K562 (cell line): ENCODE results near the gene ASB10. TPM values are rescaled to one million over a fixed set of nuclear protein-coding genes. Genes with fewer than 3 reads are reported as not detected.

Source experiments
- ATAC-seq: fragments of 200-7000 bp; cut with Tn5 transposase; 3 replicates; pipeline ENCODE4 v1.9.1; 2020; ENCODE audit warnings: moderate library complexity
- BruUV-seq: library from RNA; stranded (reverse); fragments of 400-500 nt; replicated peaks from 2 replicates; lab custom pipeline; 2021; lab: Mats Ljungman, UMichigan
- CTCF ChIA-PET: fragments of 300-600 bp; formaldehyde crosslinking; extraction: SDS; loops from one replicate; lab custom pipeline; 2021; ENCODE audit warnings: low intra/inter-chr PET ratio; lab: Yijun Ruan, JAX
- POLR2A ChIA-PET: fragments of 300-600, 350-650 bp; sonication (Branson Sonifier 250); formaldehyde crosslinking; extraction: SDS; loops from one replicate; lab custom pipeline; 2021; ENCODE audit warnings: antibody characterized with exemption, inconsistent platforms; lab: Yijun Ruan, JAX
- DNase-seq, 4 experiments: peaks; one replicate each; pipeline versions ENCODE4 v3.0.0 to v3.0.0-alpha.2; 2011 to 2018; ENCODE audit warnings: low spot score in 3 of 4, mixed read lengths in 3 of 4; ENCODE audit errors: extremely low read depth in 1 of 4
- FAIRE-seq: peaks from 2 replicates; lab custom pipeline; 2011; peaks lifted over from hg19 to GRCh38; lab: Jason Lieb, UNC
- H2AFZ ChIP-seq: 2 replicates; pipeline ENCODE4 v1.6.0; 2011; ENCODE audit warnings: low read depth, low read length, control low read depth, inconsistent platforms
- H3K27ac ChIP-seq: fragments of 200-600 bp; 3 replicates; pipeline ENCODE4 v1.8.0; 2011; ENCODE audit warnings: low read depth, mild to moderate bottlenecking, control low read depth, inconsistent platforms, low read length, moderate library complexity, mixed read lengths; ENCODE audit errors: extremely low read depth
- H3K27me3 ChIP-seq, 2 experiments: fragments of 300-600 bp in 1 of 2; 2 replicates in 1 of 2; 3 replicates in 1 of 2; pipeline versions ENCODE4 v1.6.0 to v1.8.0; 2011; ENCODE audit warnings: inconsistent platforms in 2 of 2, low read length in 2 of 2, mild to moderate bottlenecking in 1 of 2, mixed read lengths in 1 of 2, moderate library complexity in 1 of 2; ENCODE audit not compliant: control insufficient read depth in 2 of 2, insufficient read depth in 2 of 2
- H3K36me3 ChIP-seq: fragments of 300-600 bp; 3 replicates; pipeline ENCODE4 v1.8.0; 2011; ENCODE audit warnings: mild to moderate bottlenecking, low read length, inconsistent platforms; ENCODE audit not compliant: control insufficient read depth, insufficient read depth
- H3K4me1 ChIP-seq, 2 experiments: fragments of 200-600 bp in 1 of 2; replicated peaks in 1 of 2; 2 replicates in 1 of 2; 3 replicates in 1 of 2; pipeline versions ENCODE4 v1.5.1 to v1.8.0; 2011; ENCODE audit warnings: inconsistent platforms in 2 of 2, low read length in 2 of 2, mild to moderate bottlenecking in 1 of 2, mixed read lengths in 1 of 2, moderate library complexity in 1 of 2; ENCODE audit not compliant: control insufficient read depth in 2 of 2, insufficient read depth in 2 of 2
- H3K4me2 ChIP-seq: 2 replicates; pipeline ENCODE4 v1.6.1; 2011; ENCODE audit warnings: low read length, control low read depth, inconsistent platforms, mixed read lengths; ENCODE audit not compliant: insufficient read depth
- H3K4me3 ChIP-seq: fragments of 200-600 bp; sonication (generic), shearing (Covaris generic); 2 replicates; pipeline ENCODE4 v1.5.1; 2016; ENCODE audit warnings: control low read depth, inconsistent platforms
- H3K79me2 ChIP-seq: fragments of 200-600 bp; 3 replicates; pipeline ENCODE4 v1.8.0; 2011; ENCODE audit warnings: low read length, inconsistent platforms; ENCODE audit not compliant: control insufficient read depth, insufficient read depth
- H3K9ac ChIP-seq, 2 experiments: 2 replicates each; pipeline versions ENCODE4 v1.6.0 to v1.6.1; 2011; ENCODE audit warnings: low read depth in 2 of 2, low read length in 2 of 2, control low read depth in 1 of 2, inconsistent platforms in 1 of 2, mild to moderate bottlenecking in 1 of 2, mixed read lengths in 1 of 2; ENCODE audit not compliant: insufficient read depth in 1 of 2
- H3K9me1 ChIP-seq: one replicate; pipeline ENCODE4 v1.6.0; 2011; ENCODE audit warnings: inconsistent platforms, mild to moderate bottlenecking, low read length, moderate library complexity; ENCODE audit not compliant: control insufficient read depth, insufficient read depth
- H3K9me3 ChIP-seq: replicated peaks from 2 replicates; pipeline ENCODE4 v1.5.1; 2011; ENCODE audit warnings: low read depth, low read length, inconsistent platforms; ENCODE audit not compliant: control insufficient read depth, insufficient read depth
- H4K20me1 ChIP-seq: replicated peaks from 2 replicates; pipeline ENCODE4 v1.6.1; 2011; ENCODE audit warnings: low read length, inconsistent platforms, mixed read lengths; ENCODE audit not compliant: control insufficient read depth, insufficient read depth
- CBX5 ChIP-seq: IDR thresholded peaks from 2 replicates; pipeline ENCODE4 v1.6.1; 2014; ENCODE audit warnings: low read depth, borderline replicate concordance
- CHD4 ChIP-seq: fragments of 200-600 bp; sonication (generic); IDR thresholded peaks from 3 replicates; pipeline ENCODE4 v1.6.1; 2012; ENCODE audit warnings: low read depth, mild to moderate bottlenecking, mixed read lengths, low read length, inconsistent platforms; ENCODE audit not compliant: insufficient read depth, insufficient replicate concordance, poor library complexity, severe bottlenecking
- DEAF1 ChIP-seq: fragments of 450-650 bp; formaldehyde crosslinking; IDR thresholded peaks from 2 replicates; pipeline ENCODE4 v1.4.0; 2020; ENCODE audit warnings: mild to moderate bottlenecking, moderate library complexity
- EP300 ChIP-seq: IDR thresholded peaks from 2 replicates; pipeline ENCODE4 v1.6.1; 2012; ENCODE audit warnings: low read length, improper control_type of control experiment
- KDM1A ChIP-seq, 2 experiments: fragments of 450-650 bp; IDR thresholded peaks; 2 replicates each; pipeline ENCODE4 v1.6.1; 2016; ENCODE audit warnings: mild to moderate bottlenecking in 2 of 2
- MCM3 ChIP-seq: fragments of 450-650 bp; IDR thresholded peaks from 2 replicates; pipeline ENCODE4 v1.6.1; 2016
- MXI1 ChIP-seq: IDR thresholded peaks from 2 replicates; pipeline ENCODE4 v1.6.1; 2011; ENCODE audit warnings: low read depth, mild to moderate bottlenecking, improper control_type of control experiment, low read length
- WGBS: fragments of 100-300 bp; shearing (Covaris generic); methylation state at CpG from one replicate; pipeline ENCODE4 v1.1.6; 2016; ENCODE audit warnings: low coverage, mixed read lengths; ENCODE audit not compliant: insufficient coverage; ENCODE audit errors: missing lambda C conversion rate; 5-methylcytosine and 5-hydroxymethylcytosine counted together
- in situ Hi-C: fragments of 300-500 bp; cut with MboI; formaldehyde crosslinking; loops from 4 replicates; pipeline ENCODE4 v1.15.0; 2018; ENCODE audit warnings: inconsistent platforms, mixed read lengths
- intact Hi-C: fragments of 100-400 bp; cut with micrococcal nuclease; formaldehyde crosslinking; loops from 2 replicates; pipeline ENCODE4 v1.14.2; 2022
- polyA plus RNA-seq, 8 experiments: library from polyadenylated mRNA; depleted of rRNA in 4 of 8; stranded (reverse) in 5 of 8; unstranded in 3 of 8; fragments of >200 nt; fragmentation: Nextera tagmentation in 2 of 8; fragmentation: Illumina TruSeq in 1 of 8; extraction: Ambion mirVana in 2 of 8; extraction: Trizol in 1 of 8; gene quantifications; 2 replicates each; pipeline versions ENCODE4 v1.2.1 to v1.2.3, GENCODE V29; 2011 to 2014; ENCODE audit warnings: inconsistent platforms in 1 of 8, missing spikeins in 1 of 8
- total RNA-seq, 7 experiments: library from RNA; depleted of rRNA in 6 of 7; stranded (reverse); fragments of >200 nt in 6 of 7; fragmentation: Illumina TruSeq in 2 of 7; extraction: Trizol in 2 of 7; gene quantifications; 2 replicates each; pipeline versions ENCODE4 v1.2.1 to v1.2.3, GENCODE V29; 2011 to 2021; ENCODE audit warnings: low replicate concordance in 1 of 7
- TF ChIP-seq, protein P1 (sequence below), 3 experiments: fragments of 200-800 bp in 1 of 3; fragments of 250-450 bp in 1 of 3; fragments of 450-650 bp in 1 of 3; sonication (Bioruptor Pico) in 1 of 3; sonication (Bioruptor generic) in 1 of 3; formaldehyde crosslinking in 1 of 3; IDR thresholded peaks; 2 replicates each; pipeline versions ENCODE4 v1.6.1 to v1.8.0; 2016 to 2022; ENCODE audit warnings: mild to moderate bottlenecking in 2 of 3, missing genetic modification characterization in 2 of 3, missing compliant biosample characterization in 1 of 3, moderate library complexity in 1 of 3

The ASB10 gene
- total and polyA plus RNA-seq, 9 of the 15 experiments (the other 6 are each of a cell fraction or from before 2014, with no cell fraction given): not detected

DNA sequence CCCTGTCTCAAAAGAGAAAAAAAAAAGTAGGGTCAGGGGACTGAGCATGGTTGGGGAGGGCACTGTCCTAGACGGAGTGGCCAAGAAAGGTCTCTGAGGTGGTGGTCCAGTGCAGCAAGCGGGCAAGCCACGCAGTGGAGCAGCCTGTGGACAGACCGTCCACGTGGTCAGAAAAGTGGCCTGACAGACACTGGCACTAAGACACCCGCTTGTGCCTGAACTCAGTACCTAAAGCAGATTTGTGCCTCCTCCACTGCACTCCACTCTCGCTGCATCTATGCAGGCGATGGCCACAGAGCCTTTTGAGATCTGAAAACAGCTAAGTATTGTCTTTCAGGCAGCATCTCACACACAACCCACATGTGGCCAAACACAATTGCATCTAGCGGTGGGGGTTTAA lies 8.8 kb downstream of the ASB10 start:
- POLR2A ChIA-PET: interaction anchor here (1.4 kb wide), 1 partner anchor 9 kb away, joined by 4 read pairs; no protein-coding TSS in a partner anchor
- Histone ChIP-seq H3K79me2 (no peaks in the 10 kb centered on the region), H3K9me1 (peaks cover 3% of the 10 kb centered on the region), H3K9ac (no peak overlapping the region), H3K27me3 (peaks cover 52 to 79% of the 10 kb centered on the region in 2 experiments), H3K27ac (no peak overlapping the region), H3K4me1 (peaks cover 0 to 19% of the 10 kb centered on the region in 2 experiments; a peak in 2 of 5 replicates), H3K36me3 (no peaks in the 10 kb centered on the region)
- in situ Hi-C loops (no loop called here), intact Hi-C loops (loop anchor here (10.0 kb wide), 2 partner anchors 163 to 213 kb away; no protein-coding TSS in a partner anchor)
- no peak for FAIRE-seq
- TF ChIP-seq CHD4 (no peak), MXI1 (no peak), CBX5 (no peak), EP300 (no peak), KDM1A (IDR thresholded peaks at IDR 0.05) (no peak), MCM3 (no peak), DEAF1 (no peak)
- TF ChIP-seq, protein P1, sequence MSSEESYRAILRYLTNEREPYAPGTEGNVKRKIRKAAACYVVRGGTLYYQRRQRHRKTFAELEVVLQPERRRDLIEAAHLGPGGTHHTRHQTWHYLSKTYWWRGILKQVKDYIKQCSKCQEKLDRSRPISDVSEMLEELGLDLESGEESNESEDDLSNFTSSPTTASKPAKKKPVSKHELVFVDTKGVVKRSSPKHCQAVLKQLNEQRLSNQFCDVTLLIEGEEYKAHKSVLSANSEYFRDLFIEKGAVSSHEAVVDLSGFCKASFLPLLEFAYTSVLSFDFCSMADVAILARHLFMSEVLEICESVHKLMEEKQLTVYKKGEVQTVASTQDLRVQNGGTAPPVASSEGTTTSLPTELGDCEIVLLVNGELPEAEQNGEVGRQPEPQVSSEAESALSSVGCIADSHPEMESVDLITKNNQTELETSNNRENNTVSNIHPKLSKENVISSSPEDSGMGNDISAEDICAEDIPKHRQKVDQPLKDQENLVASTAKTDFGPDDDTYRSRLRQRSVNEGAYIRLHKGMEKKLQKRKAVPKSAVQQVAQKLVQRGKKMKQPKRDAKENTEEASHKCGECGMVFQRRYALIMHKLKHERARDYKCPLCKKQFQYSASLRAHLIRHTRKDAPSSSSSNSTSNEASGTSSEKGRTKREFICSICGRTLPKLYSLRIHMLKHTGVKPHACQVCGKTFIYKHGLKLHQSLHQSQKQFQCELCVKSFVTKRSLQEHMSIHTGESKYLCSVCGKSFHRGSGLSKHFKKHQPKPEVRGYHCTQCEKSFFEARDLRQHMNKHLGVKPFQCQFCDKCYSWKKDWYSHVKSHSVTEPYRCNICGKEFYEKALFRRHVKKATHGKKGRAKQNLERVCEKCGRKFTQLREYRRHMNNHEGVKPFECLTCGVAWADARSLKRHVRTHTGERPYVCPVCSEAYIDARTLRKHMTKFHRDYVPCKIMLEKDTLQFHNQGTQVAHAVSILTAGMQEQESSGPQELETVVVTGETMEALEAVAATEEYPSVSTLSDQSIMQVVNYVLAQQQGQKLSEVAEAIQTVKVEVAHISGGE (CRISPR knock-in tag; IDR thresholded peaks at IDR 0.05): no peak
- TF ChIP-seq, all 486 proteins: peak for 0
- Histone ChIP-seq H2AFZ (no peak overlapping the region), H3K9me3 (no peaks in the 10 kb centered on the region; the same call in 1 of the 2 replicates), H3K4me2 (no peak overlapping the region), H4K20me1 (peaks cover 16% of the 10 kb centered on the region; the same call in 1 of the 2 replicates), H3K4me3 (no peak overlapping the region)
- 2% methylated on average over 9 of the region's 9 CpGs for WGBS
- CTCF ChIA-PET: interaction anchor here (0.7 kb wide), 1 partner anchor 795 kb away, joined by 3 read pairs; no protein-coding TSS in a partner anchor
- ATAC-seq (no peak), DNase-seq (no peak)
- no TSS peak for BruUV-seq
